Uterus (tissue), 2 donors: ENCODE measurements around the gene ZMPSTE24.

ENCODE experiments used
- CTCF ChIP-seq, 4 experiments: fragments of 200-600 bp in 2 of 4; fragments of 450-650 bp in 2 of 4; sonication (generic) in 2 of 4; IDR thresholded peaks; one replicate each; pipeline ENCODE4 v1.5.1; 2016 to 2019; ENCODE audit warnings: antibody characterized with exemption in 4 of 4, mild to moderate bottlenecking in 2 of 4, moderate library complexity in 1 of 4
- POLR2A ChIP-seq, 2 donors: fragments of 450-650 bp; IDR thresholded peaks; one replicate each; pipeline ENCODE4 v1.6.1; 2016; ENCODE audit warnings: antibody characterized with exemption in 2 of 2, mild to moderate bottlenecking in 1 of 2, moderate library complexity in 1 of 2

DNA sequence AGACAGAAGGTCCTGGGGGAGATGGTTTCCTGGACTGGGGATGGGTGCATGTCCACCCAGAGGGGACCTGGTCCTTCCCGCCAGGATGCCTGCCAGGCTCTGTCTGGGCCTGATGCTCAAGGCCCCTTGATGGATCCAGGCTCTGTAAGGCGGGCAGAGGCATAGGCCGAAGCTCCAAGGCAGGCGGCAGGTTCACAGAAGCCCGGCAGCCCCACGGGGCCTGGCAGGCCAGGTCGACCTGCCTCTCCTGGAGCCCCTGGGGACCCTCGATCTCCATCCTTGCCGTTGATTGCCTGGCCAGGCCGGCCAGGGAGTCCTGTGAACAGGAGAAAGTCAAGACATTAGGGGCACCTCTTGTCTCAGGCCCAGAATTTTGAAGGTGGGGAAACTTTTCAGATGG, 43.0 kb downstream of the ZMPSTE24 start:
- TF ChIP-seq POLR2A (IDR thresholded peaks at IDR 0.05) (no peak), CTCF (IDR thresholded peaks at IDR 0.05) (no peak)
